ENCODE data around the gene WDR91.
A peak's percentile ranks its signal among the peaks of the same experiment; 100 is the strongest.

DNA sequence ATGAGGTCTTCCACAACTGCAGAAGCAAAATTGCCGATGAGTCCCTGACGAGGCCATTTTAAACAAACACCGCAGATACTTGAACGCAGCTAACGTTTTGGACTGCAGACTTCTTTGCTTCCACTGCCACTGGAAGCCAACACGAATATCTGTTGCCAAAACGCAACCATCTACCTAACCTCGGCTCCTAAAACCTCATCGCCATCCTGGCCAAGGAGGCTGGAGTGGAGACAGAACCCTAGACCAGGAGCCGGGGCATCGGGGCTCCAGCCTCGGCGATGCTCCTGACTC, 493 bp downstream of the WDR91 start:
- no peak for TF ChIP-seq EZH2 (IDR thresholded peaks at IDR 0.05)
- no peak for TF ChIP-seq ZNF274 (IDR thresholded peaks at IDR 0.05; ENCODE audit: low read depth, low read length)
- TF ChIP-seq, protein P1, sequence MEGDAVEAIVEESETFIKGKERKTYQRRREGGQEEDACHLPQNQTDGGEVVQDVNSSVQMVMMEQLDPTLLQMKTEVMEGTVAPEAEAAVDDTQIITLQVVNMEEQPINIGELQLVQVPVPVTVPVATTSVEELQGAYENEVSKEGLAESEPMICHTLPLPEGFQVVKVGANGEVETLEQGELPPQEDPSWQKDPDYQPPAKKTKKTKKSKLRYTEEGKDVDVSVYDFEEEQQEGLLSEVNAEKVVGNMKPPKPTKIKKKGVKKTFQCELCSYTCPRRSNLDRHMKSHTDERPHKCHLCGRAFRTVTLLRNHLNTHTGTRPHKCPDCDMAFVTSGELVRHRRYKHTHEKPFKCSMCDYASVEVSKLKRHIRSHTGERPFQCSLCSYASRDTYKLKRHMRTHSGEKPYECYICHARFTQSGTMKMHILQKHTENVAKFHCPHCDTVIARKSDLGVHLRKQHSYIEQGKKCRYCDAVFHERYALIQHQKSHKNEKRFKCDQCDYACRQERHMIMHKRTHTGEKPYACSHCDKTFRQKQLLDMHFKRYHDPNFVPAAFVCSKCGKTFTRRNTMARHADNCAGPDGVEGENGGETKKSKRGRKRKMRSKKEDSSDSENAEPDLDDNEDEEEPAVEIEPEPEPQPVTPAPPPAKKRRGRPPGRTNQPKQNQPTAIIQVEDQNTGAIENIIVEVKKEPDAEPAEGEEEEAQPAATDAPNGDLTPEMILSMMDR (IDR thresholded peaks at IDR 0.05 in 2 of 3, conservative IDR thresholded peaks at IDR 0.05 in 1 of 3; ENCODE audit: borderline replicate concordance in 1 of 3, insufficient read depth in 1 of 3, low read depth in 2 of 3, low read length in 2 of 3) = no peak
- TF ChIP-seq SIN3A (IDR thresholded peaks at IDR 0.05; ENCODE audit: low read depth) = 0 out of 2 replicates have a peak, but pooled peaks have one; percentile 18
- no peak for TF ChIP-seq POLR2A (IDR thresholded peaks at IDR 0.05; ENCODE audit: borderline replicate concordance, extremely low read depth, insufficient read depth, insufficient read length)
- TF ChIP-seq RAD21 (IDR thresholded peaks at IDR 0.05; ENCODE audit: low read depth) = no peak
